ENCODE results near the gene THAP6. TPM values are rescaled to one million over a fixed set of nuclear protein-coding genes. Genes with fewer than 3 reads are reported as not detected.

Gene THAP6, protein sequence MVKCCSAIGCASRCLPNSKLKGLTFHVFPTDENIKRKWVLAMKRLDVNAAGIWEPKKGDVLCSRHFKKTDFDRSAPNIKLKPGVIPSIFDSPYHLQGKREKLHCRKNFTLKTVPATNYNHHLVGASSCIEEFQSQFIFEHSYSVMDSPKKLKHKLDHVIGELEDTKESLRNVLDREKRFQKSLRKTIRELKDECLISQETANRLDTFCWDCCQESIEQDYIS
- 10 to 100 TPM; 20.1 to 32.8 TPM for total RNA-seq
- polyA plus RNA-seq, result 1 to 10 TPM; 4.4 to 5.9 TPM
- long read RNA-seq, donor 1, partial matches to known transcripts, result 0 of 4 reads
- long read RNA-seq, donor 1, other reads (novel, unspliced or antisense), result 0 of 4 reads
- long read RNA-seq, donor 2, partial matches to known transcripts, result 0 of 2 reads
- long read RNA-seq, donor 2, other reads (novel, unspliced or antisense), result 0 of 2 reads
- long read RNA-seq, donor 3, partial matches to known transcripts, result 0 of 5 reads
- long read RNA-seq, donor 3, other reads (novel, unspliced or antisense), result 0 of 5 reads
- long read RNA-seq, donor 4, partial matches to known transcripts, result 0 of 2 reads
- long read RNA-seq, donor 4, other reads (novel, unspliced or antisense), result 0 of 2 reads
- long read RNA-seq, donor 5, transcript THAP6-204 (4 exons, 655 nt), result major isoform, 6 of 13 reads
- long read RNA-seq, donor 5, partial matches to known transcripts, result 0 of 13 reads
- long read RNA-seq, donor 5, other reads (novel, unspliced or antisense), result 0 of 13 reads

- H3K36me3 ChIP-seq (ENCODE audit: control insufficient read depth in 4 of 4, insufficient read depth in 4 of 4, low read length in 4 of 4), result peaks cover 3 to 26% (median 11%) of the 10 kb centered on the region in 4 donors
- peak within 1 kb of the TSS; percentile 93 to 97 for H3K27ac ChIP-seq (ENCODE audit: low read depth in 1 of 2, low read length in 1 of 2)
- peak within 1 kb of the TSS; percentile 71 to 99 for H3K9ac ChIP-seq (ENCODE audit: insufficient read depth in 1 of 2, low read length in 2 of 2)
- no peaks in the 10 kb centered on the region for H3K27me3 ChIP-seq (ENCODE audit: control insufficient read depth in 3 of 3, insufficient read depth in 3 of 3, low read length in 2 of 3)
- TF ChIP-seq, protein P1, sequence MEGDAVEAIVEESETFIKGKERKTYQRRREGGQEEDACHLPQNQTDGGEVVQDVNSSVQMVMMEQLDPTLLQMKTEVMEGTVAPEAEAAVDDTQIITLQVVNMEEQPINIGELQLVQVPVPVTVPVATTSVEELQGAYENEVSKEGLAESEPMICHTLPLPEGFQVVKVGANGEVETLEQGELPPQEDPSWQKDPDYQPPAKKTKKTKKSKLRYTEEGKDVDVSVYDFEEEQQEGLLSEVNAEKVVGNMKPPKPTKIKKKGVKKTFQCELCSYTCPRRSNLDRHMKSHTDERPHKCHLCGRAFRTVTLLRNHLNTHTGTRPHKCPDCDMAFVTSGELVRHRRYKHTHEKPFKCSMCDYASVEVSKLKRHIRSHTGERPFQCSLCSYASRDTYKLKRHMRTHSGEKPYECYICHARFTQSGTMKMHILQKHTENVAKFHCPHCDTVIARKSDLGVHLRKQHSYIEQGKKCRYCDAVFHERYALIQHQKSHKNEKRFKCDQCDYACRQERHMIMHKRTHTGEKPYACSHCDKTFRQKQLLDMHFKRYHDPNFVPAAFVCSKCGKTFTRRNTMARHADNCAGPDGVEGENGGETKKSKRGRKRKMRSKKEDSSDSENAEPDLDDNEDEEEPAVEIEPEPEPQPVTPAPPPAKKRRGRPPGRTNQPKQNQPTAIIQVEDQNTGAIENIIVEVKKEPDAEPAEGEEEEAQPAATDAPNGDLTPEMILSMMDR (IDR thresholded peaks at IDR 0.05; ENCODE audit: control extremely low read depth, extremely low read depth), result no peak
- ATAC-seq (ENCODE audit: insufficient read depth, low FRiP score) (peak; percentile 94), DNase-seq (peak; percentile 96 to 98 (median 98))
- 0% methylated on average over 57 to 61 of the region's 61 CpGs for WGBS, 2 donors
- H3K4me3 ChIP-seq, result peak within 1 kb of the TSS; percentile 84
- H3K4me1 ChIP-seq (ENCODE audit: control insufficient read depth in 5 of 5, insufficient read depth in 5 of 5, low read length in 5 of 5), result peaks cover 1 to 30% (median 17%) of the 10 kb centered on the region in 5 donors
- H3K9me3 ChIP-seq (ENCODE audit: control insufficient read depth in 4 of 4, insufficient read depth in 3 of 4, low read length in 3 of 4), result no peaks in the 10 kb centered on the region
These were observed at the start of gene THAP6, which contains the start of gene RCHY1 for GRCh38 chr4:75514131-75514948. Gene THAP6, plus strand, starts transcription at chr4:75514473. Its CDS starts 980 bp downstream, at chr4:75515453. Gene RCHY1, minus strand, starts transcription at chr4:75514403. Its CDS starts 117 bp downstream, at chr4:75514286.

DNA sequence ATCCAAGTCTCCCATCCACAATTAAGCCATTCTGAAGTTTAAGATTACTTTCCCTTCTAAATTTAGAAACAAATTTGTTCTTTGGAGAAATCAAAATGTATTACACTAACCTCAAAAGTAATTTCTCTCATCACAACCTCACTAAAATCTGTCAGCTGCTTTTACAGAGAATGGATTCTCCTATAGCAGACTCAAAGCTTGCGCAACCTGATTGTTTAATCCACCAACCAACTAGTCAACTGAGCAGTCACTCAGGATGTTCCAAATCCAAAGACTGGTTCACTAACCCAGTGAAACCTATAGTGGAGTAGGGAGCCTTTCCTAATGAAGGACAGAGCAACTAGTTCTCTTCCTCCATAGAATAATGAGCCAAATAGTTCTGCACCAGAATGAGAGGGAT lies 44.4 kb upstream of the THAP6 start:
- no peak overlapping the region for H3K27ac ChIP-seq (ENCODE audit: low read depth in 1 of 2, low read length in 1 of 2)
- H3K9me3 ChIP-seq (ENCODE audit: control insufficient read depth in 4 of 4, insufficient read depth in 3 of 4, low read length in 3 of 4), result no peaks in the 10 kb centered on the region
- H3K4me1 ChIP-seq (ENCODE audit: control insufficient read depth in 5 of 5, insufficient read depth in 5 of 5, low read length in 5 of 5), result peaks cover 0 to 4% (median 0%) of the 10 kb centered on the region in 5 donors
- H3K27me3 ChIP-seq (ENCODE audit: control insufficient read depth in 3 of 3, insufficient read depth in 3 of 3, low read length in 2 of 3), result no peaks in the 10 kb centered on the region
- DNase-seq (no peak), ATAC-seq (ENCODE audit: insufficient read depth, low FRiP score) (no peak)
- no peak overlapping the region for H3K9ac ChIP-seq (ENCODE audit: insufficient read depth in 1 of 2, low read length in 2 of 2)
- TF ChIP-seq, protein P1 (IDR thresholded peaks at IDR 0.05; ENCODE audit: control extremely low read depth, extremely low read depth), result no peak
- peaks cover 0 to 2% (median 0%) of the 10 kb centered on the region in 4 donors for H3K36me3 ChIP-seq (ENCODE audit: control insufficient read depth in 4 of 4, insufficient read depth in 4 of 4, low read length in 4 of 4)
- 100% methylated on average over 1 of the region's 1 CpG for WGBS, 2 donors
- H3K4me3 ChIP-seq, result no peak overlapping the region

GRCh38 chr4:75470738-75471137 lies 43.5 kb upstream of the THAP6 start:
- Histone ChIP-seq H3K9ac (ENCODE audit: insufficient read depth in 1 of 2, low read length in 2 of 2) (no peak overlapping the region), H3K27me3 (ENCODE audit: control insufficient read depth in 3 of 3, insufficient read depth in 3 of 3, low read length in 2 of 3) (no peaks in the 10 kb centered on the region), H3K9me3 (ENCODE audit: control insufficient read depth in 4 of 4, insufficient read depth in 3 of 4, low read length in 3 of 4) (no peaks in the 10 kb centered on the region), H3K4me1 (ENCODE audit: control insufficient read depth in 5 of 5, insufficient read depth in 5 of 5, low read length in 5 of 5) (peaks cover 0 to 4% (median 0%) of the 10 kb centered on the region in 5 donors), H3K4me3 (no peak overlapping the region), H3K36me3 (ENCODE audit: control insufficient read depth in 4 of 4, insufficient read depth in 4 of 4, low read length in 4 of 4) (peaks cover 0 to 2% (median 0%) of the 10 kb centered on the region in 4 donors), H3K27ac (ENCODE audit: low read depth in 1 of 2, low read length in 1 of 2) (no peak overlapping the region)
- ATAC-seq (ENCODE audit: insufficient read depth, low FRiP score), result no peak
- TF ChIP-seq, protein P1 (IDR thresholded peaks at IDR 0.05; ENCODE audit: control extremely low read depth, extremely low read depth), result no peak
- DNase-seq, result no peak
- 97 to 98% methylated on average over 1 of the region's 1 CpG for WGBS, 2 donors

Data from lung (tissue), 16 donors.